ENCODE data around the gene MGAT4B.
A peak's percentile ranks its signal among the peaks of the same experiment; 100 is the strongest.

The MGAT4B gene

DNA sequence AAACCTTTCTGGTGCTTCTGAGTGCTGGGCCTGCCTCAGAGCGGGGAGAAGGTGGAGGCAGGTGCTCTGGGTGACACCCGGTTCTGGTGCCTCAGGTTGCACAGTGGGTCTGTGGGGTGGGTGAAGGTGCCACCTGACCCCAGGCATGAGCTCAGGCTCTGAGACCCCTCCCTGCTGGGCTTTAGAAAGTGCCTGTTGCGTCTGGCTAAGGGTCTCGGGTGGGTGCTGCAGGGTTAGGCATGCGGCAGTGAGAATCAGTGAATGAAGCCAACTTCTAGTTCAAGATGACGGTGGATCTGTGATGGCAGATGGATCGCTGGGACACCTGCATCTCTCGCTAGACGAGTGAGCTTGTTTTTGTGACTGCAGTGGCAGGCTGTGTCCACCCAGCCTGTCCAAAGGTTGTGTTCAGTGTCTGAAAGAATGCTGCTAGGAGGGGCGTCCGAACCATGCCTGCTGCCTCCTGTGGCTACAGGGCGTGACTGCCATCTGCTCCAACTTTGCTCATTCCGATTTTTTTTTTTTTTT, 19.1 kb upstream of the MGAT4B start:
- no peak for DNase-seq (ENCODE audit: low read depth)

DNA sequence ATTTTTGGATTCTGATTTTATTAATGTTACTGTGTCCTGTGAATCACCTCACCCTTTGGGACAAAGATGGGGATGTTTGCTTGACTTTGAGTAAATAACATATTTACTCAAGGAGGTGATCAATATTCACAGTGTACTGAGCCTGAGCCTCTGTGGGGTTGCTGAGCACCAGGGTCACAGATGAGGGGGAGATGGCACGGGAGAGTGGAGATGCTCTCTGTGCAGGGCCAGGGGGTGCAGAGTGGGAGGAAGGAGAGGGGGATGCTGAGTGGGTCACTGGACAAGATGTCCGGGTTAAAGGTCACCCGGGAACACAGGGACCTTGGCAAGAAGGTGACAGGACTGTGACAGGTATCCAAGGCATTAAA, 18.1 kb upstream of the MGAT4B start:
- no peak for DNase-seq (ENCODE audit: low read depth)

DNA sequence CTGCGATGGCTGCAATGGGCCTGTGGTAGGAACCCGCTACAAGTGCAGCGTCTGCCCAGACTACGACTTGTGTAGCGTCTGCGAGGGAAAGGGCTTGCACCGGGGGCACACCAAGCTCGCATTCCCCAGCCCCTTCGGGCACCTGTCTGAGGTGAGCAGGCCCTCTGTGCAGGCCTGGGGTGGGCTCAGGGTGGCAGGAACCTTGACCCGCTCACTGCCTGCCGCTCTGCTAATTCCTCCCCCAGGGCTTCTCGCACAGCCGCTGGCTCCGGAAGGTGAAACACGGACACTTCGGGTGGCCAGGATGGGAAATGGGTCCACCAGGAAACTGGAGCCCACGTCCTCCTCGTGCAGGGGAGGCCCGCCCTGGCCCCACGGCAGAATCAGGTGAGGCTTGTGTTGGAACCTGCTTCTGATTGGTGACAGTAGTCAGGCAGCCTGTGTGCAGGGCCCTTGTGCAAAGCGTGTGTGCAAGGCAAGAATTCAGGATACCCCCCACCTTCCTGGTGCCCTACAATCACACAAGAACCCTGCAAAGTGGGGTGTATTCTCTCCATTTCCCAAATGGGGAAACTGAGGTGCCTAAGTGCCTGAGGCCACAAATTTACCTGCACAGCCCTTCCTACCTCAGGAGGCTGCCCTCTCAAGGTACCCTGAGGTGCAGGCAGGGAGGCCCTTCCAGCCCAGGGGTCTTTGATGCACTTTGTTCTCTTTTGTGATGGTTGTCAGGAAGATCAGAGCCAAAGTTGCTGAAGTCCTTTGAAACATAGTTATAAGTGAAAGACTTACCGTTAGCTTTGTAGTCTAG, 17.5 kb upstream of the MGAT4B start:
- no peak for DNase-seq (ENCODE audit: low read depth)

DNA sequence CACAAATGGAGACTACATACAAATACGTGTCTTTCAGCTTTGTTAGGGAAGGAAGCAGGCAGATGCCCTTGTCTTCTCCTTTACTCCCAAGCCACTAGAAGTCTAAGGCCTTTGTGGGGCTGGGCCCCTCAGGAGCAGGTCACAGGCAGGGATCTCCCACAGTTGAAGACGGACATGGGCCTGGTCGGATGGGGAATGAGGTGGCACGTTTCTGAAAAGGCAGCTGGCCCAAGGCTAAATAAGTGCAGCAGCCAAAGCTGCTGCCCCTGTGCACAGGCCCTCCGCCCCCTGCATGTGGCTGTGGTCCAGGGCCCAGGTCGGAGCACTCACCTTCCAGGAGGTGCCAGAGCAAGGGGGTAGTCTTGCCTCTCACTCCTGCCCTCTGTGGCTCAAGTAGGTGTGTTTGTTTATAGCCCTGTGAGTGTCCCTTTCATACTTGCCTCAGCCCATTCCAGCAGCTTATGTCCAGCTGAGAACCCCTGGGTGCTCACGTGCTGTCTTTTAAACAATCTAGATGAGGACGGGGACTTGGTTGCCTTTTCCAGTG, 15.9 kb upstream of the MGAT4B start:
- no peak for DNase-seq (ENCODE audit: low read depth)

DNA sequence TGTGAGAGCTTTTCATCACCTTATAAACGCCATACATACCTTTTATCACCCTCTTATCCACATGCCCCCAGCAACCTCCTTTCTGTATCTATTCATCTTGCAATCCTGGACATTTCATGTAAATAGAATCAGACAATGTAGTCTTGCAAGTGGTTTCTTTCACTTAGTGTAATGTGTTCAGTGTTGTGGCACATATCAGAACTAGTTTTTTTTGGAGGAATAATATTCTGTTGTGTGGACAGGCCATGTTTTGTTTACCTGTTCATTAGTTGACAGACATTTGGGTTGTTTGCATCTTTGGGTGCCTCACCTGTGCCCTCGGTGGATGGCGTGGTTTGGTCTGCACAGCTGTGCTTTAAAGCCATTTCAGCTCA, 15.4 kb upstream of the MGAT4B start:
- no peak for DNase-seq (ENCODE audit: low read depth)

DNA sequence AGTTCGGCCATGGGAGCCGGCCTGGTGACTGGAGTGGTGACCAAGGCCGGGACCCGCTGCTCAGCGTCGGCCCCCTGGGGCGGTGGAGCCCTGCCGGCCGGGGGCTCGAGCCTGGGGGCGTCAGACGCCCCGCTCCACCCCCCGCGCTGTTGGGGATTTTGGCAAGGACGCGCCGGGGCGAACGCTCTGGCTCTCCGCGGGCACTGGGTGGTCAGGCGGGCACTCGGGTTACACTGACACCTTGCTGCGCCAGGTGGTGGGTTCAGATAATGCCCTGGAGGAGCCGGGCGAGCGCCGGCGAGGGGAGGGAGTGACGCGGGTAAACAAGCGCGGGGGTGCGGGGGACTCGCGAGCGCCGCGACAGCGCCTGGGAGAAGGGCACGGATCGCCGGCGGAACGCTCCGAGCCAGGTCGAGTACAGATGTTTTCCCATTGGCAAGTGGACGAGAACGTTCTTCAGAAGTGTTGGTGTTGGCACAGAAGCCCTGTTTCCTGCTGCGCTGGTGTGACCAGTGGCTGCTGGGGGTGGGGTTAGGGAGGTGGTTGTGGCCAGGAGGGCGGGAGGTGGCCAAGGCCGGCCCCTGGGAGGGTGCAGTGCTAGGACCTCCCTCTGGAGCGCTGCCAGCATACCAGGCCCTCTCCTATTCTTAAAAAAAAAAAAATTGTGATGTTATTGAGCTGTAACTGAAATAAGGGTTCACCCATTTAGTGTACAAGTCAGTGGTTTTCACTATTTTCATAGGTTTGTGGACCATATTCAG, 14.8 kb upstream of the MGAT4B start:
- DNase-seq (ENCODE audit: low read depth) = peak; percentile 75

DNA sequence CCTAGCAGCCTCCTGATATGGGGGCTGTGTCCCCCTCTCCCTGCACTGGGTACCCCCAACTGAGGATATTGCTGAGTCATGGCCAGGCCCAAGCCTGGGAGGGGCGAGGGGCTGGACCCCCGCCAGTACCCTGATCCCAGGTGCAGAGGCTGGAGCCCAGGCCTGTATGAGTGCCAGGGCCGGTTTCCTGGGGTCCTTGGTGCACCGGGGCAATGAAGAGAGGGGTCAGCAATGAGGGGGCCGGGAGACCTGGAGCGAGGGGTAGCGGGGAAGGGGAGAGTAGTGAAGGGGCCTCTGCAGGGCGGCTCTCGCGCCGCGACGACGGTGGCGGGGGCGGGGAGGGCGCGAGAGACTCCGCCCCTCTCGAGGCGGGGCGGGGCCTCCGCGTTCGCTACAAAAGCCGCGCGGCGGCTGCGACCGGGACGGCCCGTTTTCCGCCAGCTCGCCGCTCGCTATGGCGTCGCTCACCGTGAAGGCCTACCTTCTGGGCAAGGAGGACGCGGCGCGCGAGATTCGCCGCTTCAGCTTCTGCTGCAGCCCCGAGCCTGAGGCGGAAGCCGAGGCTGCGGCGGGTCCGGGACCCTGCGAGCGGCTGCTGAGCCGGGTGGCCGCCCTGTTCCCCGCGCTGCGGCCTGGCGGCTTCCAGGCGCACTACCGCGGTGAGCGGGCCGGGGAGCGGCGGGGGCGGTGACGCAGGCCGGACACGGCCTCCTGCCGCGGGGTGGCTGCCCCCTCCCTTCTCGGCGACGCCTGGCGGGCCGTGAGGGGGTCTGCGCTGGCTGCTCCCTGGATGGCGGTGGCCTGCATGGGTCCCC, 14.0 kb upstream of the MGAT4B start, which contains the start of gene SQSTM1:
Gene SQSTM1 (plus strand): TSS at position 423 of the 815 bp plus-strand sequence. CDS start 32 bp downstream, at position 455.
- peak; percentile 77 for DNase-seq (ENCODE audit: low read depth)

DNA sequence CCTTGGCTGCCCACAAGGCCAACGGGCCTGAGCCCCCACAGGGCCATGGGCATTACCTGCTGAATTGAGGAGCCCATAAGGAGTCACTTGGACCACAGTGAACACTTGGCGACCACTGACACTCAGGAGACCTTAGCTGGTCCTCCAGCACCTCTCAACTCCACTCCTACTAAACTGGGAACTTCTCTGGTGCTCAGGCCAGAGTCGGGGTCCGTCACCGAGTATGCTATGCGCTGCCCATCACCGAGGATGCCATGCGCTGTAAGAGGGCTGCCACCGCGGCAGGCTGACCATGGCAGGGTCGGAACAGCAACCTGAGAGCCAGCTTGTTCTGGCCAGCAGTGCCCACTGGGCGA, 13.4 kb upstream of the MGAT4B start:
- DNase-seq (ENCODE audit: low read depth) = no peak

DNA sequence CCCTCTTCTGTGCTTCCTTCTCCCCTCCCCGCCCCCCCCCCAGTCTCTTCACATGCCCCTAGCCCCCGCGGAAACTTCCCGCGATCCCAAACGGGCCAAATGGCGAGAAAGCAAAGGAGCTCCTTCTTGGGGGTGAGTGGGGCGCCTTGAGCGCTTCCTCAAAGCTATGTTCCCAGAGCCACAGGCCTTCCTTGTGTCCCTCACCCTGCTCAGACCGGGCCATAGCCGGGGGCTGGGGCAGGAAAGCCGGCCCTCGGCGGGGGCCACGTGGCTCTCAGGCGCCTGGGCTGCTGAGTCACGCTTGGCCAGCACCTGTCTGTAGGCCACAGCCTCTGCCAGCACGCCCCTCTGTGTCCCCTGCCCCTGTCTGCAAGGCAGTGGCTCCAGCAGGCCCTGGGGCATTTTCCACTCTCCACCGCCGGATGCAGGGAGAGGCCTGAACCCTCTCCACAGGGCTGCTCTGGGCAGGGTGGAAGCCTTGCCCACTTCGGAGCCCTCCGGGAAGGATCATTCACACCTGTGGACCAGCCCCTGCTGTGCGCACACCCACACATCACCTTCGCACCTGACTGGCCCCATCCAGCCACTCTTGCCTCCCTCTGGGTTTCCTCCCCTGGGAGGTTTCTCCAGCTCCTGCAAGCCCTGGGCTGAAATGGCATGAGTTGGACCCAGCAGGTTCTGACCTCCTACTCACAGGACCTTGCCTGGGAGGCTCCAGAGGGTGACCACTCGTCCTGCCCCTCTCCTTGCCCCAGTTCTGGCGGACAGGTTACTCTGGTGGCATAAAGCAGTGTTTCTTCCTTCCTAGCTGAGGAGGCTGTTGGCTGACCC, 12.8 kb upstream of the MGAT4B start:
- DNase-seq (ENCODE audit: low read depth) = no peak

DNA sequence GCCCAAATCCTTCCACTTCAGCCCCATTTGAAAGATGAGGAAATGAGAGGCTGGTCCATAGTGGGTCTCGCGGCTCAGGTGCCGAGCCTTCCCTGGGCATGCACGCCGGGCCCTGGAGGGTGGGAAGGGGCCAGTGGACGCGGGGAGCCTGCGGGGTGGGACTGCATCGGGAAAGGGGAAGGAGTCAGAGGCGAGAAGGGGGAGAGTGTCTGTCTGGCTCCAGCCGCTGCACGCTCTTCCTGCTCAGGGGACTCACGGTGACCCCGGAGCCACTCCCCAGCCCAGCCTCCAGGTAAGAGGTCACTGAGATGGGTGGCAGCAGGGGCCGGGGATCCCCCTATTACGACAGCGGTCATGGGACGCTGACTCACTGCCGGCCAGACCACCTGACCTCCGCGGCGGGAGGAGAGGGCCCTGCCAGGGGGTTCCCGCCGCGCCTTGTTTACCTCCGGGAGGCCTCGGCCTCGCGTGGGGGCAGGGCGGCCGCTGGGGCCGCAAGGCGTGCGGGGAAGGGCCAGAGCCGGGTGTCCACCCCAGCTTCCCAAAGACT, 12.2 kb upstream of the MGAT4B start:
- peak; percentile 78 for DNase-seq (ENCODE audit: low read depth)

DNA sequence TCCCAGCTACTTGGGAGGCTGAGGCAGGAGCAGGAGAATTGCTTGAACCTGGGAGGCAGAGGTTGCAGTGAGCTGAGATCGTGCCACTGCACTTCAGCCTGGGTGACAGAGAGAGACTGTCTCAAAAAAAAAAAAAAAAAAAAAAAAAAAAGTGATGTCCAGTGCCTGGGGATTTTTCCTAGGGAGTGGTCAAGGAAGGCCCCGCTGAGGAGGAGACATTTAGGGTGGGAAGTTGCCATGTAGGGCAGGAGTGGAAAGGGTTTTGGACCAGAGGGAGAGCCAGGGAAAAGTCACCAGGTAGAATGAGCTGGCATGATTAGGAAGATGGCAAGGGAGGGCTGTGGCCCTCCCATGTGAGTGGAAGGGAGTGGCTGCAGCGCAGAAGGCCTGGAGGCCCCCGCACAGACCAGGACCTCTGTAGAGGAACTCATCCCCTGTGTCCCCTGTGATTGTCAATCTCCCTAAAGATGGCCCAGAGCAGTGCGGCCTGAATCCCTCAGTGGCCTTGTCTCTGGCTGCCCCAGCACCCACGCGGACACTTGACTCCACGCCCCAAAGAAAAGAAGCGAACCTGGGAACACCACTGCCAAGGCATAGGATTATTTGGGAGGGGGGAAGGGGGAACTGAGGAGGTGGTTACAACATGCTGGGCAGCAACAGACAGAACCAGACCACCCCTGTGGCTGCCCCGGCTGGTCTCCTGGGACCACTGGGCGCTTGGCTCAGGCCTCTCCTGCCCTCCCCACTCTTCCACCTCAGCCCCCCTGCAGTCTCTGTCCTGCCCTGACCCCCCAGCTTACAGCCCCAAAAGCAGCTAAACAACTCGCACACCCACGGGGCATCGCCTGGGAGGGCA, 11.5 kb upstream of the MGAT4B start:
- no peak for DNase-seq (ENCODE audit: low read depth)

DNA sequence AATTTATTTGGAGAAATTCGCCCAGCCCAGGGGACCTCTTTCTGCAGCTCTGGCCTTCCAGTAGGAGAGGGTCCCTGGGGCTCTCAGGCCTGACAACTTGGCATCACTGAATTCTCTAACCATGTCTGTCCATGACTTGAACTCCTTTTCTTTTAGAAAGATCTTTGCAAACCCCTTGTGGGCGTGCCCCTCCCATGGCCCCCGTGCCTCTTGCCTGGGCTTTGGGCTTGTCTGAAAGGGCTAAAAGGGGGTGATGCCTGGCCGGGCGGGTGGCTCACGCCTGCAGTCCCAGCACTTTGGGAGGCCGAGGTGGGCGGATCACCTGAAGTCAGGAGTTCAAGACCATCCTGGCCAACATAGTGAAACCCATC, 10.8 kb upstream of the MGAT4B start:
- DNase-seq (ENCODE audit: low read depth) = no peak

DNA sequence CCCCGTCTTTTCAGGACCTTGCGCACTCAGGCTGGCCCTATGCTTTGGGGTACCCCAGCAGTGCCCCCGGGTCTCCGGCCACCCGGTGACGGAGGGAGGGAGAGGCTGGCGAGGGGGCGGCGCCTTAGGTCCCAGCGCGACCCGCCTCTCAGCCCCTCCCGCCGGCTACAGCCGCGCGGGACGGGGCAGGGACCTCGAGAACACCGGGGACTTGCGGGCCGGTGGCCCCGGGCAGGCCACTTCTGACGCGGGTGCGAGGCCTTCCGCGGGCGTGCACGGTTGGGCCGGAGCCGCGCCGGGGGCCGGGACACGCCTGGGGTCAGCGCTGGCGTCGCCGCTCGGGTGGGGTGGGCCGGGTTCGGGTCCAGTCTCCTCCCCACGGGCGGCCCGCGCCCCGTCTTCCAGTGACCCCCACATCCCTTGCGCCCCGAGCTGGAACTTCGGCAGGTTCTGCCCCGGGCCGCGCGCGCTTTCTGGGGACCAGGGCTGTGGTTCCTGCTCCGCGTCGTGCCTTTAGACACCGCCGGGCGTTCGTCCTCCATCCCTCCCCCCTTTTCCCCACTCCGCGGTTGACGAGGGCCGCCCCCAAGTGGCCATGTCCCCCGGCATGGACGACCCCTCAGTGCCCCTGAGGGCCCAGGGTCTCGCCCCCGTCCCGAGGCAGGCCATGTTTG, 10.3 kb upstream of the MGAT4B start:
- no peak for DNase-seq (ENCODE audit: low read depth)

DNA sequence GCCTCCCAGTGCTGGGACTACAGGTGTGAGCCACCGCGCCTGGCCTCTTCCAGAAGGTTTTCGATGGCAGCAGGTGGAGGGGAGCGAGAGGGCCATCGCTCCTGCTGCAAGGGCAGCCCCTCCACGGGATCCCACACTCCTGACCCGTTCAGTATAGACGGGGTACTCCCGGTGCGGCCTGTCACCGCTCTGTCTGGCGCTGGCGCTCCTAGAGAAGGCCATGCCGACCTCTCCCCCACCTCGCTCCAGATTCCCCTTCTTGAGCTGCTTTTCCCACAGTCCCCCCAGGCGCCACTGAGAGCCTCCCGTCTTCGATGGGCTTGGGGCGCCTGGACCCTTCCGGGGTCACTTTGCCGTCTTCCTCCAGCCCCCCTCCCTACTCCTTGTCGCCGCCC, 9.7 kb upstream of the MGAT4B start:
- no peak for DNase-seq (ENCODE audit: low read depth)

DNA sequence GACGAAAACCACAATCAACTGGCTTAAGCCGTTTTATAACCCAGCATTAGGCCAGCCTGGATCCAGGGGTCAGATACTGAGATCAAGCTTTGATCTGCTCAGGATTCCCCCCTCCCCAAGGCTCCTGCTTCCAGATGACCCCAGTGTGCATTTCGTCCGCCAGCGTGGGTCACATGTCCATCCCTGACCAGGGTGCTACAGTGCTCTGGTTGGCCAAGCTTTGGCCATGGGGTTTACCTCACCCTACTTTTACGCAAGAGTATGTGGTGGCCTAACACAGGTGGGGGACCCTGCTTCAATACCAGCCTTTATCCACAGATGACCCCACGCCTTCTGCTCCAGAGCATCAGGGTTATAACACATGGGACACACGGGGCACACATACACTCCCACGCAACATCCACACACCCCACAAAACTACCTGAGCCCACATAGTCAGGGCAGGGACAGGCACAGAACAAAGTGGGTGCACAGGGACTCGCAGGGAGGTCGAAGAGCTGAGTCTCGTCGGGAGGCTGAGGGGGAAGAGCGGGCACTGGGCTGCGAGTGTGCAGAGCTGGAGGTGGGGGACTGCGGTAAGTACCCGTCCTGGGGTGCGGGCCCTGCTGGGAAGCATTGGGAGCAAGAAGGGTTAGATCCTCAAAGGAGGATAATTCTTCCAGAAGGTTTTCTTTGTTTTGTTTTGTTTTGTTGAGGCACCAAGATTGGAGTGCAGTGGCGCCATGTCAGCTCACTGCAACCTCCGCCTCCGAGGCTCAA, 9.0 kb upstream of the MGAT4B start:
- no peak for DNase-seq (ENCODE audit: low read depth)

DNA sequence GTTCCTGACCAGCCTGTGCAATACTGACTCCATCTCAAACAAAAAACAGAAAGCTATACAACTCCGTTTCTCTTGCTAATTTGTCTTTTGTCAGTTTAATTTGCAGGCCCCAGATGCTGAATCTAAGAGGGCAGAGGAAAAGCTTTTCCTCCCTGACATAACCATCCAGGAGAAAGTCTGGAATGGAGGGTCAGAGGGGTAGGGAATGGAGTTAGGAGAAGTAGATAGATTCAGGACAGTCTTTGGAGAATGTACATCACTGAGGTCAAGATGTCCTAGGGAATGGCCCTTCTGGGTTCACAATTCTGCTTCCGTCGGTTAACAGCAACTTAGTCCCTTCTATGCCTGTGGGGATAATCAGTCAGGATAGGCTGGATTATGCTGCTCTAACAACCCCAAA, 7.4 kb upstream of the MGAT4B start:
- DNase-seq (ENCODE audit: low read depth) = no peak

DNA sequence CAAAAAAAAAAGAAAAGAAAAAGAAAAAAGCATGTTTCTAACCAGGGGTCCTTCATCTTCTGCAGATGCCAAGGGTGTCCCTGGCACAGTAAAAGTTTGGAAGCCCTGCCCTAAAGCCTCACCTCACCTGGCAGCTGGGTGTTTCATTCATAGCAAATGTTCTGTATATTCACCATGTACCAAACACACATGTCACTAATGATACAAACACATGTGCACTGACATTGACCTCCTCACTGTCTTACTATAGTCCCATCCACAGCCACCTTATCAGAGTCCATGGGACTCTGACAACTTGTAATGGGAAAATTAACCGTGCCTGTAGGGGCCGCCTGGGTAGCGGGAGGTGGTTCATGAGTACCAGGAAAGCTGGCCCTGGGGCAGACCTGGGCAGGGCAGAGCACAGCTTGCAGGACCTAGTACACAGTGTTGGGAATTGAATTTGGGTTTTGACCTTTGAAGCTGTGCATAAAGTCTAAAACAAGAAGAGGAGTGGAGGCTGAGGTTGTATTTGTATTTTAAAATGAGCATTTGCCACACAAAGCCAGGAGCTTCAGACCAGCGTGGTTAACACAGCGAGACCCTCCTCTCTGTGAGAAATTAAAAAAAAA, 6.4 kb upstream of the MGAT4B start:
- DNase-seq (ENCODE audit: low read depth) = no peak

DNA sequence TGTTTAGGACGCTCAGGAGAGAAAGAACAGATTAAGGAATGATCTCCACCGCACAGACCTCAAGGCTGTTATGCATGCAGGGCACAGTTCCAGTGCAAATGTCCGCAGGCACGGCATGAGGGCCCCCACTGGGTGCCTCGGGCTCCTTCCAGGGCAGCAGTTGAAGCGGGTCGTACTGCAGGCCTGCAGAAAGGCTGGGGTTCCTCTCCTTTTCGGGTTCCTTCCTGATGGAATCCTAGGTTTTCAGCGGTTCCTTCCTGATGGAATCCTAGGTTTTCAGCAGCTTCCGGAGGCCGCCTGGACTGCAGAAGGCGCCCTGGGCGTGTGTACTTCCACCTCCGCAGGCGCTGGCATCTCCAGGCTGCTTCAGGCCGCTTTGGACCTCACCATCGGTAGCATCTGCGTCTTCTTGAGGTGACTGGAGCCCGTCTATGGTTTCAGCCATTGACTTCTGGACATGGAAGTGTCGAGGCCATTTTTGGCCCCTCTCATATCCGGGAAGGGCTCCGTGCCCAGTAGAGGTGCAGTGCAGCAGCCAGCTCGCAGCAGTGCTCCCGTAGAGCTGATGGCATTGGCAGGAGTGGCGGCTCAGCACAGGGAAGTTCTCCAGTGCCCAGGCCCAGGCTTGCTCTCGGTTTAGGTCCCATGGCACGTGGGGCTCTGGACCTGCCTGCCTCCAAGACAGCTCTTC, 5.6 kb upstream of the MGAT4B start:
- DNase-seq (ENCODE audit: low read depth) = no peak

Measured in activated T-helper 1 cell treated with Interleukin-2 at 50 U/mL for 16 hours (primary cell).